NOMO-1 (cell line): Measurements from ENCODE around the gene ITPKC.

Experiments used
- DNase-seq, 2 experiments: peaks; one replicate each; lab custom pipeline; 2025; ENCODE audit not compliant: unreplicated experiment in 2 of 2; lab: John Stamatoyannopoulos, UW

The ITPKC gene

DNA sequence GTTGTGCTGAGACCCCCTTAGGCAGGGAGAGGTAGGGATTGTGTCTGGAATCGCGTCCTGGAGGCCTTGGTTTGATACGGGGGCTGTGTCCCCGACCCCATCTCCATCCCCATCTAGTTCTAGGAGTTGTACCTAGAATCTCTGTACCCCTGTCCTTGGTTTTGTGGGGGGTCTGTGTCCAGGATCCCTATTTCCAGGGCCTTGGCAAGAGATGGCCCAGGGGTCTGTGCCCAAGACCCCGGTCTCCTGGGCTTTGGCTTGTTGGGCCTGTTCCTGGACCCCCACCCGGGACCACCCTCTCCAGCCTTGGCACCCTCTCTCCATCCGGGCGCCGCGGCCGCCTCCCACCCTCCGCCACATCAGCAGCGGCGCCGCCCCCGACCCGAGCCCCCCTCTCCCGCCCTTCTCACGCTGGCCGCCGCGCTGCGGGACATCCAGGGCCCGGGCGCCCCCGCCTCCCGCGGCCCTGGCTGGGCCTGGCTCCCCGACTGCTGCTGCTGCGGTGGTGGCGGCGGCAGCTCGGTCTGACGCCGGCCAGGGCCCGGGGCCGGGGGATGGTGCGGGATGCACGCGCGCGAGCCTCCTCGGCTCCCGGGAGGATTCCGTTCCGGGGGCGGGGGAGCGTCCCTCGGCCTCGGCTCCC, 26.7 kb upstream of the ITPKC start, which contains the start of gene NUMBL:
TSS of gene NUMBL (minus strand) at position 602 of the 643 bp plus-strand sequence. CDS start at position 434, 168 bp downstream.
- DNase-seq: no peak

- peak; percentile 67 to 87 for DNase-seq
Measured at GRCh38 chr19:40690693-40691420, 26.1 kb upstream of the ITPKC start.

GRCh38 chr19:40691421-40692211, 25.3 kb upstream of the ITPKC start:
- DNase-seq: no peak

- DNase-seq: no peak
Measured at GRCh38 chr19:40692212-40692551, 24.7 kb upstream of the ITPKC start.

DNA sequence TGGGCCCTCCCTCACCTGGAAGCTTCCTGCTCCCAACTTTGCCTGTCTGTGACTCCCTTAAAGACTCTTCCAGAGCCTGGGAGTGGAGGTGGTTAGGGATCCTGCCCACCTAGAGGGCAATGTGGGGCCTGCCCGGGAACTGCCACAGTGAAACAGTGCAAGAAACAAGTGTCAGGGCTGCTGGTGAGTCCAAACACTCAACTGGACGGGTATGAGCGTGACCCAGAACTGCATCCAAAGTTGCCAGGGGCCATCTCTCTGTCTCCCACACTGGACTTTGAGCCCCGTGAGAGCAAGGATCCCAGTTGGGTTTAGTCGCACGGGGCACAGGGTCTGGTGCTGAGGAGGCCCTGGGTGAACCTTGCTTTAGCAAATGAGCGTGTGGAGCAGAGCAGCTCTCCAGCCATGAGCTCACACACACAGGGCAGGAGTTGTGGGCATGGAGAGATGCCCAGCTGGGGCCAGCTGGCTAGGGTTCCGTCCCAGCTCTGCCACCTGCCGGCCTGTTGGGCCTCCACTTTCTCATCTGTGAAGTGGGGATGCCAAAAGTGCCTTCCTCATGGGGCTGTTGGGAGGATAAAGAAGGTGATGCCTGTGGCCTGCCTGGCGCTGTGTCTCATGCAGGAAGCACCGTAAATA, 23.6 kb upstream of the ITPKC start:
- no peak for DNase-seq

DNA sequence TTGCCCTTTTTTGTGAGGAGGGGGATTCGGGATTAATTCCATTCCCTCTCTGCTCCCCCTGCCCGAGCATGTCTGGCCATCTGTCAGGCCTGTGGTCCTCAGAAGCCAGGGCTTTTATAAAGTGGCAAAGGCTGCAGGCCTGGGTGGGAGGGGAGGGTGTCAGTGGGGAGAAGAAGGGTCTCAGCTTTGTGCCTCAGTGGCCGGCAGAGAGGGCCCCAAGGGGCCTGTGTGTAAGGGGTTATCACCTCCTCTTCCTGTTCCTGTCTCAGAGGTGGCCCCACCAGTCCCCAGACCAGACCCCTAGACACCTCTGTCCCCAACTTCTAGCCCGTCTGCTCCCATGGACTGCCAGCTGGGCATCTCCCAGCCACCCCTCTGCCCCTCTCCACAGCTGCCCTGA, 23.0 kb upstream of the ITPKC start:
- no peak for DNase-seq

DNA sequence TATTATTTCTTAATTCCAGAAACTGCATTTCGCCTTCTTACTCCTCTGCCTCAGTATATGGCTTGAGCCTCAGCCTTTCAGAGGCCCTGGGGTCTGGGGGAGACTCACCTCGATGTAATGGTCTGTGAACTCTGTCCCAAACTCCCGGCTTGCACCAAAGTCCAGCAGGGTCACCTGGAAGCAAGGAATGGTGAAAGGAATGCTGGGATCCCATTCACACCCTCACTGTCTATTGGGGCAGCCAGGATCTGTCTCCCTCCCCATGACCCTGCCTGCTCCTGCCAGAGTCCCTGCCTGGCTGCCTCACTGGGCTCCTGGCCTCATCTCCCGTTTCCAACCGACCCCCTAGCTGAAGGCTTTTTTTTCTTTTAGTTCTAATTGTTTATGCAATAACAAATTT, 21.0 kb upstream of the ITPKC start:
- DNase-seq: no peak

- DNase-seq: no peak
Measured at GRCh38 chr19:40697007-40697406, 19.9 kb upstream of the ITPKC start.

- DNase-seq: no peak
Measured at GRCh38 chr19:40700083-40700482, 16.8 kb upstream of the ITPKC start.

DNA sequence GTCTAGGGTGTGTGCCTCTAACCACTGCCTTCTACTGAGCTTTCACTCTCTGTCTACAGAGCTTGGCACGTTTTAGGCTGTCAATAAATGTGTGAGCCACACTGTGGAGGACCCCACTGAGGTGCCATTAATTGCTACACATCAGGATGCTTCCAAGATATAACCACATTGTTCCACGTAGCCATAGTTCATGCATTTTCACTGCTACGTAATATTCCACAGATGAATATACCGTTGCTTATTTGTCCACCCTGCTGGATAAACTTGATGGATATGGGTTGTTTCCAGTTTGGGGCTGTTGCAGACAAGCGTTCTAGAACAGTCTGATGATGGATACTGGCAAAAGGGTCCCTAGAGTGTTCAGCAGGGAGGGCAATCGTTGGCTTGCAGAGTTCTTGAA, 15.2 kb upstream of the ITPKC start:
- no peak for DNase-seq

- DNase-seq: no peak
Measured at GRCh38 chr19:40702337-40703012, 14.4 kb upstream of the ITPKC start.

DNA sequence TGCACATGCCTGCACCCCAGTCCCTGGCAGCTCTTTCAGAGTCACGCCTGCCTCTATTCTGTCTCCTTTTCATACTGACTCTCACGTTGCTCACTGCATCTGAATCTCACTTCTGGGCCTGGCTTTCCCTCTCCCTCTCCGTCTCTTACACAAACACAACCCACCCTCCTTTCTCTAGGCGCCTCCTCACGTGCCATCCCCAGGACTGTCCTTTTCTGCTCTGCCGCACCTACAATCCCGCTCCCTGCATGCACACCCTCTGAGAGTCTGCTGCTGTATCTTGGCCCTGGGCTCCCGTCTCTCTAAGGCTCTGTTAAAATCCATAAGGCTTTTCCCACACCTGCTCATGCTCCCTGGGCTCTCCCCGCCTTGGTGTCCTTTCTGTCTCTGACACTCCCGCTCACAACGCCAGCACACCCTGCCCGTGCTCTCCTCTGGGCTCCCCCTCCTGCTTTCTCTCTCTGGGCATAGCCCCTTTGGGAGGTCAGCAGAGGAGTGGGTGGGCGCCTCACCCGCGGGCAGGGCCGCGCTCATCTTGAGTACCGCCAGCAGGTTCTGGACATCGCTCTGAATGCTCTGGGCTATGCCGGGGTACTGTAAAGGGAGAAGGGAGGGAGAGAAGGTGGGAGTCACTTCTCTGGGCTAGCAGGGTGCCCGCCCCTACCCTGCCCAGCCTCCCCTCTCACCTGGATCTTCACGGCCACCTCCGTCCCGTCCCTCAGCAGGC, 13.7 kb upstream of the ITPKC start:
- DNase-seq: no peak

- DNase-seq: no peak
Measured at GRCh38 chr19:40704491-40705361, 12.2 kb upstream of the ITPKC start.

- DNase-seq: no peak
Measured at GRCh38 chr19:40705362-40705651, 11.6 kb upstream of the ITPKC start.

DNA sequence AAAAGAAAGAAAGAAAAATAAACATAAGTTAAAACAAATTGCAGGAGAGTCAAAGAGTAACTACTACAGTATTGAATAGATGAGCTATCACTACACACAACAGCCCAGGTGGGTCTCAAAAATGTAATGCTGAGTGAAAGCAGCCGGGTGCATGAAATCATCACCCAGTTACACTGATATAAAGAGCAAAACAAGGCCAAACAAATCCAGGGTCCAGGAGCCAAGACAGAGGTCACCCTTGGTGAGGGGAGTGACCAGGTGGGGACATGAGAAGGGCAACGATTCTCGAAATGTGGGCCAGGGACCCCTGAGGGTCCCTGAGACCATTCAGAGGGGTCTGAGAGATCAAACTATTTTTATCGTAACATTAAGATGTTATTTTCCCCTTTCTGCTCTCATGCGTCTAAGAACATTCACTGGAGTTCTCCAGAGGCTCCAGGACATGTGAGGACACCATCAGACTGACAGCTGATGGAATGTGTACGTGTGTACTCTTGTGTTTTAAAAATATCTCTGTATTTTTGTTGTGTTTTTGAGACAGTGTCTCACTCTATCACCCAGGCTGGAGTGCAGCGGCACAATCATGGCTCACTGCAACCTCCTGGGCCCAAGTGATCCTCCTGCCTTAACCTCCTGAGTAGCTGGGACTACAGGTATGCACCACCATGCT, 10.8 kb upstream of the ITPKC start:
- DNase-seq: no peak

GRCh38 chr19:40707615-40708014, 9.3 kb upstream of the ITPKC start:
- DNase-seq: no peak

- DNase-seq: no peak
Measured at GRCh38 chr19:40709817-40710216, 7.1 kb upstream of the ITPKC start.

GRCh38 chr19:40713939-40714338, 3.0 kb upstream of the ITPKC start:
- no peak for DNase-seq
